ENCODE measurements around the gene PPFIA3.

The PPFIA3 gene

GRCh38 chr19:49119411-49120324 lies at the start of gene PPFIA3:
Gene PPFIA3, plus strand, starts transcription at chr19:49119544. Its CDS starts 8,330 bp downstream, at chr19:49127874.
- no peak for DNase-seq

- no peak for DNase-seq
These were observed 48.9 kb upstream of the PPFIA3 start for GRCh38 chr19:49070416-49070815.

- DNase-seq, result no peak
These were observed 47.3 kb upstream of the PPFIA3 start for GRCh38 chr19:49071860-49072547.

GRCh38 chr19:49073514-49074378 lies 45.6 kb upstream of the PPFIA3 start:
- DNase-seq, result no peak

GRCh38 chr19:49074869-49075268 lies 44.5 kb upstream of the PPFIA3 start:
- DNase-seq, result peak; percentile 30

- no peak for DNase-seq
These were observed 39.0 kb upstream of the PPFIA3 start for GRCh38 chr19:49080392-49080791.

GRCh38 chr19:49081273-49081672 lies 38.1 kb upstream of the PPFIA3 start:
- no peak for DNase-seq

GRCh38 chr19:49084206-49085019 lies 34.9 kb upstream of the PPFIA3 start:
- no peak for DNase-seq

- DNase-seq, result peak; percentile 100
These were observed 34.1 kb upstream of the PPFIA3 start, which contains the start of gene SNRNP70 for GRCh38 chr19:49085020-49085867. Gene SNRNP70, plus strand, starts transcription at chr19:49085451. Its CDS starts 964 bp downstream, at chr19:49086415.

- no peak for DNase-seq
These were observed 33.5 kb upstream of the PPFIA3 start for GRCh38 chr19:49085868-49086232.

GRCh38 chr19:49086296-49086695 lies 33.0 kb upstream of the PPFIA3 start:
- DNase-seq, result no peak

GRCh38 chr19:49091391-49092038 lies 27.8 kb upstream of the PPFIA3 start:
- peak; percentile 24 for DNase-seq

- no peak for DNase-seq
These were observed 26.7 kb upstream of the PPFIA3 start for GRCh38 chr19:49092686-49093085.

GRCh38 chr19:49094505-49095482 lies 24.6 kb upstream of the PPFIA3 start:
- no peak for DNase-seq

- DNase-seq, result peak; percentile 80
These were observed 21.7 kb upstream of the PPFIA3 start for GRCh38 chr19:49097453-49098288.

GRCh38 chr19:49098795-49099194 lies 20.5 kb upstream of the PPFIA3 start:
- DNase-seq, result no peak

GRCh38 chr19:49101160-49101559 lies 18.2 kb upstream of the PPFIA3 start:
- no peak for DNase-seq

GRCh38 chr19:49102303-49102702 lies 17.0 kb upstream of the PPFIA3 start:
- DNase-seq, result no peak
